H1 (cell line): ENCODE measurements around the gene PDGFD. TPM values are rescaled to one million over a fixed set of nuclear protein-coding genes. Genes with fewer than 3 reads are reported as not detected.

ENCODE experiments used
- BACH1 ChIP-seq: IDR thresholded peaks from 2 replicates; pipeline ENCODE4 v1.6.1; 2012; ENCODE audit warnings: low read length, improper control_type of control experiment
- CHD7 ChIP-seq: fragments of 300-600 bp; sonication (generic); IDR thresholded peaks from 2 replicates; pipeline ENCODE4 v1.7.1; 2012; ENCODE audit warnings: low read length, moderate library complexity, mild to moderate bottlenecking, inconsistent platforms; ENCODE audit not compliant: insufficient replicate concordance
- CTBP2 ChIP-seq: IDR thresholded peaks from 2 replicates; pipeline ENCODE4 v1.7.0; 2011; ENCODE audit warnings: borderline replicate concordance, mild to moderate bottlenecking, moderate library complexity, mixed read lengths, low read length; ENCODE audit not compliant: insufficient read depth, insufficient read length
- FOSL1 ChIP-seq: IDR thresholded peaks from 2 replicates; pipeline ENCODE4 v1.6.1; 2011; ENCODE audit warnings: mild to moderate bottlenecking, low read depth, low read length, moderate library complexity; ENCODE audit not compliant: insufficient read depth
- JUND ChIP-seq: IDR thresholded peaks from 2 replicates; pipeline ENCODE4 v1.6.1; 2011; ENCODE audit warnings: mild to moderate bottlenecking, improper control_type of control experiment, low read length
- PHF8 ChIP-seq: fragments of 200-600 bp; sonication (generic); conservative IDR thresholded peaks from 2 replicates; pipeline ENCODE4 v1.7.1; 2012; ENCODE audit warnings: low read depth, mild to moderate bottlenecking, inconsistent platforms, low read length, moderate library complexity
- POLR2AphosphoS5 ChIP-seq: IDR thresholded peaks from 2 replicates; pipeline ENCODE4 v1.6.1; 2011; ENCODE audit warnings: low read depth, low read length
- RBBP5 ChIP-seq: IDR thresholded peaks from 2 replicates; pipeline ENCODE4 v1.7.1; 2012; ENCODE audit warnings: low read depth, mild to moderate bottlenecking, inconsistent platforms, low read length, moderate library complexity, borderline replicate concordance
- RFX5 ChIP-seq: IDR thresholded peaks from 2 replicates; pipeline ENCODE4 v1.6.1; 2011; ENCODE audit warnings: low read depth, low read length, improper control_type of control experiment, borderline replicate concordance
- RNF2 ChIP-seq: fragments of 200-900, 300-1000 bp; sonication (generic); IDR thresholded peaks from 2 replicates; pipeline ENCODE4 v1.7.1; 2016; ENCODE audit warnings: borderline replicate concordance, low read depth, mild to moderate bottlenecking, antibody characterized with exemption, low read length; ENCODE audit not compliant: poor library complexity, severe bottlenecking; ENCODE audit errors: missing control alignments
- RXRA ChIP-seq: IDR thresholded peaks from 2 replicates; pipeline ENCODE4 v1.6.1; 2011; ENCODE audit warnings: low read depth, mild to moderate bottlenecking, low read length, moderate library complexity; ENCODE audit not compliant: insufficient read depth
- SUZ12 ChIP-seq: fragments of 200-600 bp; sonication (generic); IDR thresholded peaks from 2 replicates; pipeline ENCODE4 v1.6.1; 2012; ENCODE audit warnings: mild to moderate bottlenecking, inconsistent platforms, low read length, moderate library complexity, mixed read lengths
- polyA plus RNA-seq, 7 experiments: library from polyadenylated mRNA; depleted of rRNA in 3 of 7; stranded (reverse) in 5 of 7; unstranded in 2 of 7; fragments of >200 nt in 5 of 7; fragments of 200-250 nt in 2 of 7; gene quantifications; 1 replicate in 5 of 7; 2 replicates in 1 of 7; 4 replicates in 1 of 7; pipeline versions ENCODE4 v1.2.1 to v1.2.3, GENCODE V29; 2011 to 2013; ENCODE audit warnings: missing spikeins in 2 of 7, mixed read lengths in 2 of 7
- total RNA-seq: library from RNA; stranded (reverse); fragmentation: NEBNext Ultra II Directional; extraction: Animal tissue kit (Norgen Biotek cat#: 25700); gene quantifications from 2 replicates; pipeline ENCODE4 v1.2.1, GENCODE V29; 2021

The PDGFD gene
- total and polyA plus RNA-seq, 2 of the 8 experiments (the other 6 are each of a cell fraction or from before 2014, with no cell fraction given) = 1.1 to 3.9 TPM

- no peak for TF ChIP-seq CHD7
- TF ChIP-seq POLR2AphosphoS5 = no peak
- TF ChIP-seq FOSL1 = no peak
- no peak for TF ChIP-seq BACH1
- TF ChIP-seq JUND = no peak
- TF ChIP-seq PHF8 = no peak
- TF ChIP-seq RFX5 = no peak
- no peak for TF ChIP-seq RXRA
- no peak for TF ChIP-seq RBBP5
- TF ChIP-seq RNF2 = no peak
- no peak for TF ChIP-seq CTBP2
- no peak for TF ChIP-seq SUZ12
Observed at GRCh38 chr11:104086621-104087020, 77.3 kb downstream of the PDGFD start (continued).
